ENCODE measurements around the gene ARMCX2. TPM values are rescaled to one million over a fixed set of nuclear protein-coding genes. Genes with fewer than 3 reads are reported as not detected.

The ARMCX2 gene
- total and polyA plus RNA-seq, 7 donors = 2.9 to 31.0 (median 6.2) TPM

- Histone ChIP-seq H3K36me3 (ENCODE audit: insufficient read depth in 1 of 2, low read depth in 1 of 2) (no peaks in the 10 kb centered on the region), H3K27ac (peak within 1 kb of the TSS; percentile 76), H3K4me1 (peaks cover 5% of the 10 kb centered on the region), H3K27me3 (ENCODE audit: insufficient read depth in 3 of 3, low read length in 2 of 3) (no peaks in the 10 kb centered on the region), H3K4me3 (peak within 1 kb of the TSS; percentile 72), H3K9me3 (no peaks in the 10 kb centered on the region)
- intact Hi-C loops (cut with DNase I) = loop anchor here in 1 of 2 donors (5.0 kb wide), 1 partner anchor 180 kb away; no protein-coding TSS in a partner anchor
- 1 to 34% (median 6%) methylated on average over 22 to 39 of the region's 39 CpGs for whole genome bisulfite sequencing, 3 donors
- peak; percentile 34 for TF ChIP-seq CTCF (IDR thresholded peaks at IDR 0.05)
- DNase-seq = peak; percentile 71 to 83
- peak; percentile 77 to 90 (median 84) for ATAC-seq
These were observed 42.1 kb downstream of the ARMCX2 start, which contains the start of gene ARMCX6 for GRCh38 chrX:101617211-101618191. Gene ARMCX6 (minus strand): TSS chrX:101618000. CDS start chrX:101616620, 1,380 bp downstream.

GRCh38 chrX:101605728-101606127 lies 53.9 kb downstream of the ARMCX2 start:
- H3K36me3 ChIP-seq (ENCODE audit: insufficient read depth in 1 of 2, low read depth in 1 of 2) = no peaks in the 10 kb centered on the region
- DNase-seq (no peak), ATAC-seq (no peak)
- no peak overlapping the region for H3K4me3 ChIP-seq
- no peaks in the 10 kb centered on the region for H3K4me1 ChIP-seq
- WGBS, 3 donors = 11 to 24% (median 14%) methylated on average over 1 of the region's 1 CpG
- H3K27ac ChIP-seq = no peak overlapping the region
- no peak for TF ChIP-seq CTCF (IDR thresholded peaks at IDR 0.05)
- no peaks in the 10 kb centered on the region for H3K9me3 ChIP-seq
- H3K27me3 ChIP-seq (ENCODE audit: insufficient read depth in 3 of 3, low read length in 2 of 3) = peaks cover 0 to 26% (median 0%) of the 10 kb centered on the region in 3 donors
- intact Hi-C loops (cut with DNase I) = no loop called here

Other genes starting within 250 kb of the ARMCX2 start
- 10 to 100 TPM in 1 of 4 donors, 1 to 10 TPM in 3; 4.4 to 11.6 (median 5.6) TPM for gene ARMCX4, start 174.4 kb downstream of the ARMCX2 start, total RNA-seq
- 1 to 10 TPM; 3.1 to 4.4 (median 4.2) TPM for gene ARMCX4, start 174.4 kb downstream of the ARMCX2 start, polyA plus RNA-seq
- gene ARMCX1, start 109.3 kb downstream of the ARMCX2 start, total RNA-seq = 10 to 100 TPM; 18.0 to 46.9 (median 21.1) TPM
- 10 to 100 TPM in 2 of 3 donors, 1 to 10 TPM in 1; 8.7 to 18.7 (median 15.6) TPM for gene ARMCX1, start 109.3 kb downstream of the ARMCX2 start, polyA plus RNA-seq
- gene ARMCX6, start 41.9 kb downstream of the ARMCX2 start, total RNA-seq = 10 to 100 TPM; 10.5 to 32.1 (median 20.8) TPM
- gene ARMCX6, start 41.9 kb downstream of the ARMCX2 start, polyA plus RNA-seq = 10 to 100 TPM; 10.1 to 35.6 (median 16.7) TPM
- gene ARMCX3, start 36.7 kb downstream of the ARMCX2 start, total RNA-seq = 10 to 100 TPM; 32.2 to 72.6 (median 54.3) TPM
- gene ARMCX3, start 36.7 kb downstream of the ARMCX2 start, polyA plus RNA-seq = 10 to 100 TPM; 26.7 to 48.0 (median 44.6) TPM